IPS-18c (cell line): Measurements from ENCODE around the gene CPNE5.

Experiments used
- H3K4me3 ChIP-seq: 2 replicates; pipeline ENCODE4 v1.7.0; 2013; ENCODE audit warnings: low read depth, mild to moderate bottlenecking, low read length, moderate library complexity; ENCODE audit not compliant: insufficient read depth
- H3K9me3 ChIP-seq: one replicate; pipeline ENCODE4 v1.6.1; 2013; ENCODE audit warnings: mild to moderate bottlenecking, low read length, moderate library complexity; ENCODE audit not compliant: control insufficient read depth, insufficient read depth

Gene CPNE5

DNA sequence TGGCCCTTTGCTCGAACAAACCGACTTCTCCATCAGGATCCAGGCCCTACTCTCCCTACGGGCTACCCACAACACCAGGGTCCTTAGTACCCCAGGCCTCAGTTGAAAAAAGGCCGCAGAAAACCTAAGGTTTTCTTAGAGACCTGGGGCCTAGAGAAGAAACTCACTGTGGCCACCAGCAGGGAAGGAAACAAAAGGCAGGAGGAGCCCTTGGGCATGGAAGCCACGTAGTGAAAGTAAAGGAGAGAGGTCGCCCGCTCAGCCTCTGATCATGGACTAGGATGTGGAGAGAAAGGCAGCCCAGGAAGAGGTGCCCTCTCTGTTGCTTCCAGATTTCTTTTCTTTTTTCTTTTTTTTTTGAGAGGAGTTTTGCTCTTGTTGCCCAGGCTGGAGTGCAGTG is 31.5 kb downstream of the CPNE5 start:
- Histone ChIP-seq H3K4me3 (no peak overlapping the region), H3K9me3 (no peaks in the 10 kb centered on the region)

DNA sequence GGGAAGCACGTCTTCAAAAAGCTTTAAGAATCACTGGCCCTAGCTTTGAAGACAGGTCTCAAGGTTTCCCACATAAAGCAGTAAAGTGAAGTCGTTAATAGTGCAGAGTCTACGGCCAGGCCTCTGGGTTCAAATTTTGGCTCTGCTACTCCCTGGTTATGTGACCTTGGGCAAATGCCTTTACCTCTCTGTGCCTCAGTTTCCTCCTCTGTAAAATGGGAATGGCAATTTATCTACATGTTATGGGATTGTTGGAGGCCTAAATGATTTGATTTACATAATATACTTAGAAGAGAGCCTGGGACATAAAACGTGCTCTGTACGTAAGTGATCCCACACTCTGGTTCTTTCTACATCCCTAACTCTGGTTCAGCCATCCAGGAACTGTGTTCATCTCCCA is 32.1 kb downstream of the CPNE5 start:
- no peak overlapping the region for H3K4me3 ChIP-seq

DNA sequence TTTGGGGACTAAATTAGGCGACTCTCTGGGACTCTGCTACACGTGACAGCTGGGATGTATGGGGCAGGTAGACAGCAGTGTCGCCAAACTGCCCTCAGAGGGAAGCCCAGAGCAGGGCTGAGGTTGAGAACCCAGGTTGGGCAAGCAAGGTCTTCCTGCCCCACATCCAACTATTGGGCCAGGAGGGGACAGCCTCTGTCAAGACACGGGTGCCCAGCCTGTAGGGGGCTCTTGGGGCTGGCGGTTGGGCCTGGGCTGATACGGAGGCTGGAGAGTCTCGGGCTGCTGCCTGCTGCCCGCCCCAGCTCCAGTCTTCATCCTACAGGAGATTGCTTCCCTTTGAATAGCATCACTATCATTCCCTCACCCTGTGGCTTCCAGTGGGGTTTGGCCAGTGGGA is 33.3 kb downstream of the CPNE5 start:
- no peak overlapping the region for H3K4me3 ChIP-seq
- H3K9me3 ChIP-seq: no peaks in the 10 kb centered on the region

More for the DNA sequence above, 32.1 kb downstream of the CPNE5 start:
- no peaks in the 10 kb centered on the region for H3K9me3 ChIP-seq

DNA sequence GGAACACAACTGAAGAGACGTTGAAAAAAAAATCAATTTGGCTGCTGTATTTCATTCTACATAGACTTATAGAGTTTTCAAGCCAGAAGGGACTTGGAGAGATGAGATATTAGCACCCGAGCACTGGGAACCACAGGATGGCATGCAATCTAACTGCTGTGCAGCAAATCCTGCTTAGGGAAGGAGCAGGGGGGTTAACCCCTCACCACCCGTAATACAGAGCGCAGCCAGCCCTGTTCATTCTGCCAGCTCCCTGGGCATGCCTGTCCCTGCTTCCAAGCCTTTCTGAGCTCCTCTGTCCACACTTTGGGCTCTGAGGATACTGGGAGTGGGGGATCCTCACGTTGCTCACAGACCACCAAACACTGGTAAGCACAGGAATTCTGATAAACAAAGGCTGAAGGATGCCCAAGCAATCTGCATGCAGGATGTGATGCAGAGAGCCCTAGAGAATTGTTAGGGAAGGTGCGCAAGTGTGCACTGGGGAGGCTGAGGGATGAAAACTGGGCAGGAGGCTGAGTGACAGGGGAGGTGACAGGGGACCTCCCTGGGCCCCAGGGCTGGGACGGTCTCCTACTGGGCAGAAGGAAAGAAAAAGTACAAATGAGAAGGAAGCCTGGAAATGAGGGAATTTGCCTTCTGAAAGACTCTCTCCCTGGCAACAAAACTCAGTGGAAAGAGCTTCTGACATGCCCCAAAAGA is 34.0 kb downstream of the CPNE5 start:
- H3K4me3 ChIP-seq: no peak overlapping the region
- H3K9me3 ChIP-seq: no peaks in the 10 kb centered on the region

DNA sequence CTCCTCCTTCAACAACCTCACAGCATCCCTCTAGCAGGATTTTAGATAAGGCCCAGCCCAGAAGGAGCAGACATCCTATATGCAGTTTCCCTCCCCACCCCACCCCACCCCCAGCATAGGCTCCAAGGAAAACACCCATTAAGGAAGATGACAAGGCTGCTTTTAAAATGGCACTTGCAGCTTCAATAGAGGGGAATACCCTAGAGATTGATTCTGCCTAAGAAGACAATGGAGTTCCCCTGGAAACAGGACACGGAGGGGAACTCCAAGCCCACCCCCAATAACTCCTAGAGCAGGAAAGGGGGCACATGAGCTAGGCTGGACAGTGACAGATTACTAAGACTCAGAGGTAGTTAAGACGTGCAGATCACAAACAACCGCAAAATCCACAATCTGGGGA is 34.7 kb downstream of the CPNE5 start:
- no peaks in the 10 kb centered on the region for H3K9me3 ChIP-seq
- no peak overlapping the region for H3K4me3 ChIP-seq

DNA sequence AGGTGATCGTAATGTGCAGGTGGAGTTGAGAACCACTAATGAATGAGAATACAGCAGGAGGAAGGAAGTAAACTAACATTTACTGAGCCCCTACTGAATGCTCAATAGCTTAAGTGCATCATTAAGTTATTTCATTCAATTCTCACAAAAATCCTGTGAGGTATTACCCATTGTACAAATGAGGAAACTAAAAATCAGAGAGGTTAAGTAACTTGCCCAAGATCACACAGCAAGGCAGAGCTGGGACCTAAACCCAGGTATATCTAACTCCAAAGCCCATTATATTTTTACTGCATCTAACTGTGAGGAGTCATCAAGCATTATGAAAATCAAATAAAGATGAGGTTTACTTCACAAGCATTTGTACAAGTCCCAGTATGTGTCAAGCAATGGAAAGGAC is 35.3 kb downstream of the CPNE5 start:
- H3K9me3 ChIP-seq: no peaks in the 10 kb centered on the region
- no peak overlapping the region for H3K4me3 ChIP-seq

DNA sequence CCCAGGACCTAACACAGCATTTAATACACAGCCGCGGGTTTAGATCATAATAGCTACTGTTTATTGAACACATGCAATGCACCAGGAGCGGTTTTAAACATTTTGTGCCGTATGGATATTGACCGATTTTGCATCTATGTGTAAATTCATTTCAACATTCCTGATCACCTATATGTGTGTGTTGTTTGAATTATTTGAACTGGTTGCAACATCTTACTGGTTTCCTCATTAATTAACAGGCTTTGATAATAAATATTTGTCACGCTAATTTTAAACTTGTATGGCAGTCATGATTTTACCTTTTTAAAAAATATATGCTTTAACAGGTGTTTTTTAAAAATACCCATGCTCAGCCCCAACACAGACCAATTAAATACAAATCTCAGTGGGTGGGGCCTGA is 35.8 kb downstream of the CPNE5 start:
- H3K4me3 ChIP-seq: no peak overlapping the region
- no peaks in the 10 kb centered on the region for H3K9me3 ChIP-seq

DNA sequence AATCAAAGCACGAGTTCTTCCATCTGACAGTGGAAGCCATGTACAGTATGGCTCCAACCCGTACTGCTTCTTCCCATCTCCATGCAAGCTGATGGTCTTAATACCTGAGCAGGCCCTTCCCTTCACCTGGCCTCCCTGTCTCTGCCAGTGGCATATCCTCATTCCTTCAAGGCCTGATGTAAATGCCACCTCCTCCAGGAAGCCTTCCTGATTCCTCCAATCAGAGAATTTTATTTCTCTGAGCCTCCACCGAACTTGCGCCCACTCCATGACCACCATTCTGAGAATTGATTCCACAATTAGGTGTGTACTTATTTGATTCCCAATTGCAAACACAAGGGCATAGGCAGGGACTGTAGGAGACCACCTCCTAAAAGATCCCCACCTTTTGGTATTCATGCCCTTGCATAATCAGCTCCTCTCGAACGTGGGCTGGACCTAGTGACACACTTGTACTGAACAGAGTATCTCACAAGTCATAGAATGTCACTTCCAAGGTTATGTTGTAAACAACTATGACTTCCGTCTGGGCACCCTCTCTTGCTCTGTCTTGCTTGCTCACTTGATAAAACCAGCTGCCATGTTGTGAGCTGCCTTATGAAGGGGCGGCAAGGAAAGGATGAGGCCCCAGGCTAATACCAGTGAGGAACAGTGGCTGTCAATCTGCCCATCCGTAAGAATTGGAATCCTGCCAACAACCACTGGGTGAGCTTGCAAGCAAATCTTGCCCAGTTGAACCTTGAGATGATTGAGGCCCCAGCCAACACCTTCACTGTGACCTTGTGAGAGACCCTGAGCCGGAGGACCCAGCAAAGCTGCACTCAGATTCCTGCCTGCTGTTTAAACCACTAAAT is 38.8 kb downstream of the CPNE5 start:
- Histone ChIP-seq H3K4me3 (no peak overlapping the region), H3K9me3 (no peaks in the 10 kb centered on the region)

DNA sequence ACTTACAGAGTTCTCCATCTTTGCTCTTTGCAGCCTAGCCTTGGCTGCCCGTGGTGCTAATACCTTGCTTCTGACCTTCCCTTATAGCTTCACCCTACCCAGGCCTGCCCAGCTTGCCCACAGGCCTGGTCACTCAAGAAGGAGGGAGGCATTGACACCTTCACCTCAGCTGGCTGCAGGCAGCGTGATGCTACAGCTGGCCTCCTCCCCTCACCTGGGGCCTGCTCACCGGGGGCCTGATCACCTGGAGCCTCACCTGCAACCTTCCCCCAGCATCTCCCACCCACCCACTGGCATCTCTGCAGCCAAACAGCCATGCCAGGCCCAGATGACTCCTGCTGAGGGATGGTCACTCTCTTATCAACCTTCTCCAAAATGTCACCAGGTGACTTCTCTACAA is 40.4 kb downstream of the CPNE5 start:
- Histone ChIP-seq H3K4me3 (no peak overlapping the region), H3K9me3 (no peaks in the 10 kb centered on the region)

DNA sequence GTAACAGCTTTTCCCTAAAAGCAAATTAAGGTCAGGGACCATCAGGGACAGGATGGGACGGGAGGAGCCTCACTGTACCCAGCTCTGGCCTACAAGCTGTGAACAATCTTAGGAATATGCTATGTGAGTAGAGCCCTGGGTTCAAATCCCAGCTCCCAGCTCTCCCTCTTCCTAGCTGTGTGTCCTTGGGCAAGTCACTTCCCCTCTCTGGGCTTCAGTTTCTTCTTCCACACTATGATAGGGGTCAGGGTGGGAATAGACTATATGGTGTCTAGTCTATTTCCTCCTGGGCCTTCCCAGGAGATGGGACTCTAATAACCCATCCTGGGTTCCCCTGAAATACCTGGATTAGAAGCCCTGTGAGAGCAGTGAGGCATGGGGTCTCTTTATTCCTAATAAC is 41.6 kb downstream of the CPNE5 start:
- Histone ChIP-seq H3K9me3 (no peaks in the 10 kb centered on the region), H3K4me3 (no peak overlapping the region)

DNA sequence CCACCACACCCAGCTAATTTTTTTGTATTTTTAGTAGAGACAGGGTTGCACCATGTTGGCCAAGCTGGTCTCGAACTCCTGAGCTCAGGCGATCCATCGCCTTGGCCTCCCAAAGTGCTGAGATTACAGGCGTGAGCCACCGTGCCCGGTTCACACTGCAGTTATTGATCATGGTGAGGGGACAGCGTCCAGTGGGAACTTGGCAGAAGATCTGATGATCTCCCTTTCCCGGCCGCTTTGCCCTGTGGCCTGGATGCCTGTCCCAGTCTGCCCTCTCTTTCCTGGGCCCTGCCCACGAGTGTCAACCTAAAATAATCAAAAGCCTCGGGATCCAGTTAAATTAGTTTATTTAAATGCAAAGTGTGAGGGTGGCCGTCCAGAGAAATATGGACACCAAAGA is 42.2 kb downstream of the CPNE5 start:
- H3K4me3 ChIP-seq: no peak overlapping the region
- no peaks in the 10 kb centered on the region for H3K9me3 ChIP-seq

DNA sequence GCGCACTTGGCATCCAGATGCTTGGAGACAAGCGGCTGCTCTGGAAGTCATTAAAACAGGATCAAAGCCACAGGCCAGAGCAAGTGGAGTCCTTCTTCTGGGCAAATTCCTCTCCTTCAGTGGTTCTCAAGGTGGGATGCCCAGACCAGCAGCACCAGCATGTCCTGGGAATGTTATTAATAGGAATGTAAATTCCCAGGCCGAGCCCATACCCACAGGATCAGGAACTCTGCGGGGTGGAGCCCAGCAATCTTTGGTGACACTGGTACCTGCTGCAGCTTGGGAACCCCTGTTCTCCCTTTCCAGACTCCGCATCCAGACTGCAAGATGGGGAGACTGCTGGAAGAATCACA is 44.6 kb downstream of the CPNE5 start:
- no peak overlapping the region for H3K4me3 ChIP-seq
- H3K9me3 ChIP-seq: no peaks in the 10 kb centered on the region

DNA sequence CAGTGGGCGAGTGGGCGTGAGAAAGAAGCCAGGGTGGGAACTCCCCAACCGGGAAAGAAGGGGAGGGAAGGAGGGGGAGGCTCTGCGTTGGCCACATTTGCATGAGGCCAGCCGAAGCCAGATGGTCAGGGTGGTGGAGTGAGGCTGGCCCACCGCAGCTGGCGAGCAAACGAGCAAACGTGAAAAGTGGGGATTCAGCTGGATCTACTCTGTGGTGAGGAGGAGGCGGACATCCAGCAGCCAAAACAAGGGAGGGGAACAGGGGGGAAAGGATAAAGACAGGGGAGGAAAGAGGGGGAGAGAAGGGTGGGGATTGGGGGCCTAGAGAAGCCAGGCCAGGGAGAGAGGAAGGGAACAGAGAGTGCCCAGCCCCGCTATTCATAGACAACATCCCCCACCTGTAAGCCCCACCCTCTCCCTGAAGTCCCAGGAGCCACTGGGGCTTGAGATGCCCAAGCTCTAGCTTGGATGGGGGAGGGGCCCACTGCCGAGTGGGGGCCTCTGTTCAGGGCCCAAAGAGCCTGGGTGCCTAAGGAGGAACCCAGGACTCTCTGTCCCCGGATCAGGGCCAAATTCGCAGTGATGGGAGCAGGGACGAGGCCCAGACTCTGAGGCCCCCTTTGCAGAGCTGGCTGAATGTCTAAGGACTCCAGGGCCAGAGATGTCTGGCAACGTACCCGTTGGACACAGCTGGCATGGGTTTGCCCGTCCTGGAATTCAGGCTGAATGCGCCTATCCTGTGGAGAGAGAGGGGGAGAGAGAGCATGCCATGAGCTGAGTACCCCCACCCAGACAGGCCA is 45.1 kb downstream of the CPNE5 start:
- Histone ChIP-seq H3K4me3 (no peak overlapping the region), H3K9me3 (no peaks in the 10 kb centered on the region)

DNA sequence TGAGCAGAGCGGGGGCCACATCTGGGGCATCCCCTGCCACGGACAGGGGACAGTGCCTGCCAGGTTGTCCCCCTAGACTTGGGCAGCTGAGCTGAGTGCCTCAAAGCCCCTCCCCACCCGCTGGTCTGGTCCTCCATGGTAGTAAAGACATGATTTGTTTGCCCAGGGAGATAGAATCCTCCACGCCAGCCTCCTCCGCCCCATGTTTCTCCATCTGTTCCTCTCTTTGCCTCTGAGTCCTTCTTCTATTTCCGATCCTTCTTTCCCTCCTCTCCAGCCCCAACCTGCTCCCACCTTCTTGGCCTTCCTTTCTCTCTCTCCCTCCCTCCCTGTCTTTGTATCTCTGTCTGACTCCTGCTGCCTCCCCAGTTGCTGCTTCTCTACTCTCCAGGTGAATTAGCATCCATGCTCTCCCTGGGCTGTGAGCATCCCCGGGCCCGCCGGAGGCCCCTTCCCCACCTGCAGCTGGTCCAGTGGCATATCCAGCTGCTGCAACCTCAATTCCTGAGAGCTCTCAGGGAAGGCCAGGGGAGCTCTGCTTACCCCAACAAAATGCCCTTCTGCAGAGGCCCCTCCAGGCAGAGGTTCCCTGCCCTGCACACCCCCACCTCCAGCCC is 45.8 kb downstream of the CPNE5 start:
- no peaks in the 10 kb centered on the region for H3K9me3 ChIP-seq
- H3K4me3 ChIP-seq: no peak overlapping the region

DNA sequence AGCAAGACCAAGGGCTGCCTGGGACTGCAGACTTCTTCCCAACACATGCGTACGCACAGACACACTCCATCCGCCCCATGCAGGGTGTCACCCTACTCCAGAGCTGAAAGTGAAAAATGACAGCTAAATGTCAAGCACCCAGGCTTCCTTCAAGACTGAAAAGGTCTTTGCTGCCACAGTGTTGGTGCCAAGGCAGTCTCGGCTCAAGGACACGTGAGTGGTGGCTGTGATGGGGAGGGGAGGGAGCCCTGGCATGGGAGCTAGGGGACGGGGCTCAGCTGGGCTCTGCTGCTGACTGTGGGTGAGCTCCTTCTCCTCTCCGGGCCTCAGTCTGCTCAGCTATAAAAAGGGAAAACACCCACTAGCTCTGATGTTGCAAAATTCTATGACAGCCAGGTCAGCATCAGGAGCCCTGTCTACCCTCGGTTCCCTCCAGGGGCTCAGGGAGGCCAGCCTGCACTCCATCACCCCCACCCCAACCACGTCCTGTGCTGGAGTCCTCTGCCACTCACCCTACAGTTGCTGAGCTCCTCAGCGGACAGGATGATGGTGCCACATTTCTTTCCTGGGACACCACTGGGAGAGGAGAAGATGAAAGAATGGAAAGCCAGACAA is 47.6 kb downstream of the CPNE5 start:
- Histone ChIP-seq H3K4me3 (no peak overlapping the region), H3K9me3 (no peaks in the 10 kb centered on the region)

DNA sequence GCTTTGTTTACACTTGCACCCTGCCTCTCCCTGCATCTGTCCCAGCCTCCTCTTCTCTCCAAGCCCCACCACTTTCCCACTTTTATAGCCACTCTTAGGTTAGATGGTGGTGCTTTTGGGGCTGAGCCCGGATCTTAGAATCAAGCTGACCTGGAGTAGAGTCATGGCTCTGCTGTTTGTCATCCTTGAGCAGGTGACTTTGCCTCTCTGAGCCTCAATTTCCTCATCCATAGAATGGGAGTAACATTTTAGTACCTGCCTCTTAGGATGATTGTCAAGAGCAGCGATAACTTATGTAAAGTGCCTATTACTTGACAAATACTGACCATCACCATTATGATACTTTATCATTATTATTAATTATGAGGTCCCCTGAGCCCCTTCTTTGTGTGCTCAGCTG is 48.2 kb downstream of the CPNE5 start:
- no peaks in the 10 kb centered on the region for H3K9me3 ChIP-seq
- no peak overlapping the region for H3K4me3 ChIP-seq

DNA sequence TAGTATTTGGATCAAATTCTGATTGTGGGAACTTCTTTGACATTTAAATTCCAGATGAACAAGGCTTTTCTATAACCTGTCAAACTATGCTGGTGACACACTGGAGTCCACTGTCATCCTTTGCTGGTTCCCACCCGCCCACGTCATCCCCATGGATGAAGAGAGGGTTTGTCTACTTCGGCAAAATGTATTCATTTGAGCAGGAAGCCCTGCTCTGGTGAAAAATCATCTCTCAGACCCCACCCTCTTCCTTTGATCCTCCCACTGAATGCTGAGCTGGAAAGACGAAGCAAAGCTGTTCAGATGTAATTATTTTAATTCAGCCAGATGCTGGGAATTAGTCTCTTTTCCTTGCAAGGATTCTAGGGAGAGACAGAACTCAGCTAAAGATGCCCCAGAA is 50.5 kb downstream of the CPNE5 start:
- Histone ChIP-seq H3K4me3 (no peak overlapping the region), H3K9me3 (no peaks in the 10 kb centered on the region)
